CD4-positive, alpha-beta T cell treated with Interleukin-2 at 100 ng/mL for 4 hours (primary cell): ENCODE results near the gene AP1S3.
"Not testable (repeated sequence)": the region's sequence is repeated elsewhere in the genome, so short reads cannot be mapped to it uniquely, and the experiment has no call there.

Source experiments
- DNase-seq: peaks from one replicate; pipeline ENCODE4 v3.0.0-alpha.2; 2020; ENCODE audit warnings: low spot score

Gene AP1S3

GRCh38 chr2:223853425-223853837, 16.0 kb upstream of the AP1S3 start:
- no peak for DNase-seq

GRCh38 chr2:223852281-223852795, 15.0 kb upstream of the AP1S3 start:
- DNase-seq = no peak

- DNase-seq = no peak
Measured at GRCh38 chr2:223847410-223847809, 10.0 kb upstream of the AP1S3 start.

GRCh38 chr2:223846515-223846914, 9.1 kb upstream of the AP1S3 start:
- no peak for DNase-seq

- no peak for DNase-seq
Measured at GRCh38 chr2:223841436-223842190, 4.2 kb upstream of the AP1S3 start.

- DNase-seq = no peak
Measured at GRCh38 chr2:223835701-223836532, 1.5 kb downstream of the AP1S3 start.

GRCh38 chr2:223834431-223834830, 3.0 kb downstream of the AP1S3 start:
- no peak for DNase-seq

GRCh38 chr2:223832241-223832903, 5.0 kb downstream of the AP1S3 start:
- DNase-seq = no peak

GRCh38 chr2:223829128-223829527, 8.3 kb downstream of the AP1S3 start:
- DNase-seq = no peak

- no peak for DNase-seq
Measured at GRCh38 chr2:223828314-223828713, 9.1 kb downstream of the AP1S3 start.

GRCh38 chr2:223826995-223827394, 10.4 kb downstream of the AP1S3 start:
- no peak for DNase-seq

GRCh38 chr2:223824301-223824700, 13.1 kb downstream of the AP1S3 start:
- DNase-seq = no peak

GRCh38 chr2:223822818-223823217, 14.6 kb downstream of the AP1S3 start:
- no peak for DNase-seq

- no peak for DNase-seq
Measured at GRCh38 chr2:223820549-223820948, 16.8 kb downstream of the AP1S3 start.

GRCh38 chr2:223819891-223820290, 17.5 kb downstream of the AP1S3 start:
- DNase-seq = no peak

GRCh38 chr2:223815884-223816570, 21.4 kb downstream of the AP1S3 start:
- no peak for DNase-seq

GRCh38 chr2:223815186-223815883, 22.0 kb downstream of the AP1S3 start:
- no peak for DNase-seq

GRCh38 chr2:223814764-223815163, 22.6 kb downstream of the AP1S3 start:
- not testable (repeated sequence) for DNase-seq

- DNase-seq = no peak
Measured at GRCh38 chr2:223813329-223813728, 24.1 kb downstream of the AP1S3 start.

- no peak for DNase-seq
Measured at GRCh38 chr2:223811757-223812156, 25.6 kb downstream of the AP1S3 start.

- no peak for DNase-seq
Measured at GRCh38 chr2:223805008-223805407, 32.4 kb downstream of the AP1S3 start.
